H1 (cell line): ENCODE results near the gene SF3B1. TPM values are rescaled to one million over a fixed set of nuclear protein-coding genes. Genes with fewer than 3 reads are reported as not detected.

Experiments
- CTCF ChIA-PET: fragments of 300-600 bp; sonication (Branson Sonifier 250); formaldehyde crosslinking; loops from one replicate; lab custom pipeline; 2021; ENCODE audit not compliant: partially characterized antibody; lab: Charles Lee
- POLR2A ChIA-PET: fragments of 300-600 bp; sonication (Branson Sonifier 250); formaldehyde crosslinking; loops from one replicate; lab custom pipeline; 2021; ENCODE audit warnings: inconsistent platforms; ENCODE audit not compliant: partially characterized antibody; lab: Charles Lee
- DNase-seq, 2 experiments: peaks; one replicate each; pipeline versions ENCODE4 v3.0.0 to v3.0.0-alpha.2; 2010 to 2022; ENCODE audit warnings: low spot score in 2 of 2, low read depth in 1 of 2, mixed read lengths in 1 of 2
- FAIRE-seq: peaks from 2 replicates; lab custom pipeline; 2011; peaks lifted over from hg19 to GRCh38; lab: Jason Lieb, UNC
- H2AFZ ChIP-seq: 2 replicates; pipeline ENCODE4 v1.8.1; 2012; ENCODE audit warnings: low read length, inconsistent platforms
- H2AK5ac ChIP-seq: 2 replicates; pipeline ENCODE4 v1.6.1; 2013; ENCODE audit warnings: low read depth, low read length
- H2BK120ac ChIP-seq: replicated peaks from 2 replicates; pipeline ENCODE3; 2013; ENCODE audit warnings: low read depth, low read length, inconsistent platforms
- H2BK12ac ChIP-seq: 2 replicates; pipeline ENCODE4 v1.6.1; 2013; ENCODE audit warnings: low read depth, low read length
- H2BK15ac ChIP-seq: 2 replicates; pipeline ENCODE4 v1.6.1; 2013; ENCODE audit warnings: low read length
- H2BK20ac ChIP-seq: 2 replicates; pipeline ENCODE4 v1.6.1; 2013; ENCODE audit warnings: low read length
- H2BK5ac ChIP-seq: 2 replicates; pipeline ENCODE4 v1.6.1; 2013; ENCODE audit warnings: low read depth, low read length
- H3K14ac ChIP-seq: 2 replicates; pipeline ENCODE4 v1.6.1; 2013; ENCODE audit warnings: inconsistent platforms; ENCODE audit not compliant: insufficient read length
- H3K18ac ChIP-seq: 2 replicates; pipeline ENCODE4 v1.6.1; 2013; ENCODE audit warnings: low read length; ENCODE audit errors: extremely low read depth
- H3K23ac ChIP-seq: 2 replicates; pipeline ENCODE4 v1.6.1; 2013; ENCODE audit warnings: inconsistent platforms; ENCODE audit not compliant: insufficient read length
- H3K23me2 ChIP-seq: 2 replicates; pipeline ENCODE4 v1.6.1; 2013; ENCODE audit warnings: low read depth, low read length
- H3K27ac ChIP-seq: 2 replicates; pipeline ENCODE4 v1.6.1; 2011; ENCODE audit warnings: low read depth, low read length, inconsistent platforms
- H3K27me3 ChIP-seq, 4 experiments: replicated peaks in 1 of 4; 1 replicate in 1 of 4; 2 replicates in 3 of 4; pipeline versions ENCODE4 v1.6.1 to v1.8.1; 2011 to 2013; ENCODE audit warnings: low read length in 3 of 4, mild to moderate bottlenecking in 3 of 4, inconsistent platforms in 2 of 4, mixed read lengths in 2 of 4, moderate library complexity in 1 of 4; ENCODE audit not compliant: control insufficient read depth in 3 of 4, insufficient read depth in 3 of 4; ENCODE audit errors: extremely low read depth in 1 of 4
- H3K36me3 ChIP-seq, 4 experiments: 2 replicates each; pipeline versions ENCODE4 v1.6.1 to v1.8.1; 2011 to 2013; ENCODE audit warnings: mild to moderate bottlenecking in 4 of 4, low read length in 3 of 4, moderate library complexity in 2 of 4, control low read depth in 1 of 4, inconsistent platforms in 1 of 4; ENCODE audit not compliant: insufficient read depth in 4 of 4, control insufficient read depth in 2 of 4
- H3K4ac ChIP-seq: replicated peaks from 2 replicates; pipeline ENCODE3; 2013; ENCODE audit warnings: low read length, low read depth, mixed read lengths, inconsistent platforms; ENCODE audit not compliant: insufficient read length
- H3K4me1 ChIP-seq, 4 experiments: replicated peaks in 1 of 4; 1 replicate in 1 of 4; 2 replicates in 3 of 4; pipeline versions ENCODE4 v1.6.1 to v1.8.1; 2011 to 2013; ENCODE audit warnings: low read length in 3 of 4, inconsistent platforms in 2 of 4, mixed read lengths in 1 of 4; ENCODE audit not compliant: insufficient read depth in 4 of 4, control insufficient read depth in 3 of 4
- H3K4me2 ChIP-seq, 2 experiments: 2 replicates each; pipeline versions ENCODE4 v1.6.1 to v1.8.1; 2011 to 2013; ENCODE audit warnings: low read depth in 2 of 2, low read length in 2 of 2, control low read depth in 1 of 2, inconsistent platforms in 1 of 2, mild to moderate bottlenecking in 1 of 2; ENCODE audit not compliant: insufficient read depth in 1 of 2
- H3K4me3 ChIP-seq, 4 experiments: fragments of 200-600, 300-600 bp in 1 of 4; sonication (generic), shearing (Covaris generic), sonication (Bioruptor Twin) in 1 of 4; 2 replicates each; pipeline versions ENCODE4 v1.5.1 to v1.8.1; 2011 to 2016; ENCODE audit warnings: low read length in 4 of 4, low read depth in 3 of 4, control low read depth in 2 of 4, inconsistent platforms in 2 of 4, mild to moderate bottlenecking in 2 of 4, mixed read lengths in 1 of 4, moderate library complexity in 1 of 4; ENCODE audit not compliant: insufficient read depth in 2 of 4; ENCODE audit errors: extremely low read depth in 1 of 4
- H3K56ac ChIP-seq: replicated peaks from 2 replicates; pipeline ENCODE3; 2013; ENCODE audit warnings: low read depth, mild to moderate bottlenecking, mixed read lengths, low read length, inconsistent platforms; ENCODE audit not compliant: insufficient read length
- H3K79me1 ChIP-seq: 2 replicates; pipeline ENCODE4 v1.6.1; 2013; ENCODE audit warnings: low read depth, low read length, control low read depth
- H3K79me2 ChIP-seq, 2 experiments: 2 replicates each; pipeline versions ENCODE4 v1.6.1 to v1.8.1; 2012 to 2013; ENCODE audit warnings: low read length in 2 of 2, mild to moderate bottlenecking in 2 of 2, inconsistent platforms in 1 of 2; ENCODE audit not compliant: insufficient read depth in 2 of 2, control insufficient read depth in 1 of 2
- H3K9ac ChIP-seq, 4 experiments: replicated peaks in 1 of 4; 1 replicate in 1 of 4; 2 replicates in 3 of 4; pipeline versions ENCODE4 v1.6.1 to v1.8.1; 2011 to 2013; ENCODE audit warnings: low read depth in 3 of 4, low read length in 3 of 4, control low read depth in 2 of 4, mild to moderate bottlenecking in 2 of 4, moderate library complexity in 2 of 4, inconsistent platforms in 1 of 4; ENCODE audit errors: extremely low read depth in 1 of 4
- H3K9me3 ChIP-seq, 2 experiments: 2 replicates each; pipeline versions ENCODE4 v1.6.1 to v1.8.1; 2012 to 2013; ENCODE audit warnings: mild to moderate bottlenecking in 2 of 2, moderate library complexity in 2 of 2, control low read depth in 1 of 2, inconsistent platforms in 1 of 2, low read depth in 1 of 2, low read length in 1 of 2, mixed read lengths in 1 of 2; ENCODE audit not compliant: insufficient read depth in 2 of 2
- H4K20me1 ChIP-seq, 2 experiments: replicated peaks in 1 of 2; 2 replicates each; pipeline versions ENCODE3 to v1.8.1; 2011 to 2013; ENCODE audit warnings: inconsistent platforms in 2 of 2, low read length in 2 of 2, mild to moderate bottlenecking in 1 of 2; ENCODE audit not compliant: insufficient read depth in 2 of 2, control insufficient read depth in 1 of 2
- H4K5ac ChIP-seq: 2 replicates; pipeline ENCODE4 v1.6.1; 2013; ENCODE audit warnings: low read length, low read depth, mixed read lengths, inconsistent platforms; ENCODE audit not compliant: insufficient read length
- H4K8ac ChIP-seq: 2 replicates; pipeline ENCODE4 v1.8.0; 2013; ENCODE audit warnings: mild to moderate bottlenecking, moderate library complexity, low read length, inconsistent platforms; ENCODE audit not compliant: insufficient read depth; ENCODE audit errors: extremely low read depth
- H4K91ac ChIP-seq: replicated peaks from 2 replicates; pipeline ENCODE3; 2013; ENCODE audit warnings: low read length, mixed read lengths, inconsistent platforms; ENCODE audit not compliant: insufficient read length
- FOSL1 ChIP-seq: IDR thresholded peaks from 2 replicates; pipeline ENCODE4 v1.6.1; 2011; ENCODE audit warnings: mild to moderate bottlenecking, low read depth, low read length, moderate library complexity; ENCODE audit not compliant: insufficient read depth
- KDM5A ChIP-seq: fragments of 200-600 bp; IDR thresholded peaks from 2 replicates; pipeline ENCODE4 v1.7.1; 2012; ENCODE audit warnings: mild to moderate bottlenecking, low read length, inconsistent platforms, mixed read lengths
- WGBS, 2 experiments: shearing (Covaris generic) in 1 of 2; methylation state at CpG; one replicate each; pipeline versions ENCODE4 v1.1.6 to v1.1.7; 2013 to 2015; ENCODE audit warnings: low lambda C conversion rate in 2 of 2, mixed read lengths in 2 of 2, inconsistent platforms in 1 of 2, low coverage in 1 of 2, missing lambda C conversion rate in 1 of 2; ENCODE audit not compliant: insufficient replicate concordance in 2 of 2, insufficient coverage in 1 of 2, insufficient read length in 1 of 2; ENCODE audit errors: extremely low coverage in 1 of 2, missing lambda C conversion rate in 1 of 2; 5-methylcytosine and 5-hydroxymethylcytosine counted together
- polyA plus RNA-seq, 7 experiments: library from polyadenylated mRNA; depleted of rRNA in 3 of 7; stranded (reverse) in 5 of 7; unstranded in 2 of 7; fragments of >200 nt in 5 of 7; fragments of 200-250 nt in 2 of 7; gene quantifications; 1 replicate in 5 of 7; 2 replicates in 1 of 7; 4 replicates in 1 of 7; pipeline versions ENCODE4 v1.2.1 to v1.2.3, GENCODE V29; 2011 to 2013; ENCODE audit warnings: missing spikeins in 2 of 7, mixed read lengths in 2 of 7
- total RNA-seq: library from RNA; stranded (reverse); fragmentation: NEBNext Ultra II Directional; extraction: Animal tissue kit (Norgen Biotek cat#: 25700); gene quantifications from 2 replicates; pipeline ENCODE4 v1.2.1, GENCODE V29; 2021

Gene SF3B1
- total and polyA plus RNA-seq, 2 of the 8 experiments (the other 6 are each of a cell fraction or from before 2014, with no cell fraction given), result 320 to 403 TPM

DNA sequence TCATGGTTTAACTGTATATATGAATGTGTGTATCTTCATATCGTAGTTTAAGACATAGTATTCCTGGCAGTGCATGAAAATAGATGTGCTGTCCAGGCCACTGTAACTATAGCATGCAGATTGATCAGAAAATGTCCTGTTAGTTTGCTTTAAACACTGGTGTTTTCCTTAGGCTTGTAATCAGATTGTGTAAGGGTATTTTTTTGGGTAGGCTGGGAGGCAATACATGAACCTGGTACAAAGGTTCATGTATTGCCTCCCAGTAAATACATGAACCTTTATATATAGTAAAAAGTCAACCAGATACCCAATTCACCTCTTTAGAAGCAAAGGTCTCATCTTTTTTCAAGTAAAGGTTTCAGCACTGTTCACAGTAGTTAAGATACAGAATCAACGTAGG lies 20.1 kb upstream of the SF3B1 start:
- Histone ChIP-seq H3K4me1 (peaks cover 0 to 5% (median 0%) of the 10 kb centered on the region in 4 experiments; a peak in 2 of 7 replicates), H2BK120ac (no peak overlapping the region), H3K14ac (no peak overlapping the region), H2BK15ac (no peak overlapping the region), H3K79me1 (peaks cover 4% of the 10 kb centered on the region), H2AK5ac (no peak overlapping the region), H3K4me3 (peak overlapping the region in 3 of 4 experiments; percentile 87 to 97 (median 92); a peak in 5 of 8 replicates), H2AFZ (no peak overlapping the region), H3K56ac (no peak overlapping the region), H2BK20ac (no peak overlapping the region), H3K79me2 (peaks cover 16 to 46% of the 10 kb centered on the region in 2 experiments), H3K4me2 (peak overlapping the region; percentile 70 to 73; a peak in 3 of 4 replicates), H4K8ac (no peak overlapping the region), H4K20me1 (peaks cover 0 to 7% of the 10 kb centered on the region in 2 experiments)
- DNase-seq (no peak), FAIRE-seq (no peak)
- WGBS, 2 experiments, result 95% methylated on average over 2 of the region's 2 CpGs; no CpG with 5 or more reads in 1 of the 2 experiments
- POLR2A ChIA-PET, result interaction anchor here (0.8 kb wide), 1 partner anchor 26 kb away, joined by 3 read pairs; no protein-coding TSS in a partner anchor
- TF ChIP-seq KDM5A (no peak), FOSL1 (no peak)
- TF ChIP-seq, all 59 proteins: peak for 0
- H3K18ac ChIP-seq, result no peak overlapping the region
- no peak overlapping the region for H4K5ac ChIP-seq
- H3K9ac ChIP-seq, result peak overlapping the region in 1 of 4 experiments; percentile 90; a peak in 1 of 7 replicates
- H3K27ac ChIP-seq, result no peak overlapping the region
- no peak overlapping the region for H3K4ac ChIP-seq
- no peak overlapping the region for H2BK12ac ChIP-seq
- CTCF ChIA-PET, result interaction anchor here (0.6 kb wide), 1 partner anchor 75 kb away, joined by 4 read pairs; no protein-coding TSS in a partner anchor
- no peaks in the 10 kb centered on the region for H3K27me3 ChIP-seq
- peaks cover 3% of the 10 kb centered on the region for H3K23me2 ChIP-seq
- no peak overlapping the region for H2BK5ac ChIP-seq
- H3K36me3 ChIP-seq, result no peaks in the 10 kb centered on the region; a peak in 1 of 8 replicates
- H3K9me3 ChIP-seq, result peaks cover 0 to 3% of the 10 kb centered on the region in 2 experiments; a peak in 1 of 4 replicates
- H4K91ac ChIP-seq, result no peak overlapping the region
- H3K23ac ChIP-seq, result no peak overlapping the region
